ENCODE measurements around the gene C2CD4D. TPM values are rescaled to one million over a fixed set of nuclear protein-coding genes. Genes with fewer than 3 reads are reported as not detected.
"Not testable (repeated sequence)": the region's sequence is repeated elsewhere in the genome, so short reads cannot be mapped to it uniquely, and the experiment has no call there.

C2CD4D gene
- polyA plus RNA-seq, 1 experiment = not detected

DNA sequence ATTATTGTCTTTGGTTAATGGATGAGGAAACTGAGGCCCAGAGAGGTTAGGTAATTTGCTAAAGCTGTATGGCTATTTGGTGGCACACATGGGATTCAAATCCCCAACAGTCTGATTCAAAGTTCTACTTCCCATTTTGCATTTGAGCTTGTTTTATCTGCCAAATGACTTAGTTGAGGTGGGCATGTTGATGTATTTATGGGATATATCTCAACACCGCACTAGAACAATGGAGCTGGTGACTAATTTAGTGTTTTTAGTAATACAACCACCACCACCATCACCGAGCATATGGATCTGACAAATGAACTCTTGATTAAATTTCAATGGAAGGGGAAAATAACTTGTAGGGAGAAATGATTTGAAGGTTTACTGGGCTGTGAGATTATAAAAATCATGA is 42.8 kb upstream of the C2CD4D start:
- Histone ChIP-seq H3K36me3 (ENCODE audit: control insufficient read depth, insufficient read depth, low read length) (no peaks in the 10 kb centered on the region), H3K27me3 (ENCODE audit: control insufficient read depth, insufficient read depth, low read length) (no peaks in the 10 kb centered on the region), H3K4me3 (ENCODE audit: low read depth, low read length) (no peak overlapping the region)
- POLR2A ChIA-PET = no interaction called here
- no peak for DNase-seq (ENCODE audit: low read depth)
- CTCF ChIA-PET = interaction anchor here (0.5 kb wide), 1 partner anchor 1464 kb away, joined by 3 read pairs; no protein-coding TSS in a partner anchor
- TF ChIP-seq, protein P1, sequence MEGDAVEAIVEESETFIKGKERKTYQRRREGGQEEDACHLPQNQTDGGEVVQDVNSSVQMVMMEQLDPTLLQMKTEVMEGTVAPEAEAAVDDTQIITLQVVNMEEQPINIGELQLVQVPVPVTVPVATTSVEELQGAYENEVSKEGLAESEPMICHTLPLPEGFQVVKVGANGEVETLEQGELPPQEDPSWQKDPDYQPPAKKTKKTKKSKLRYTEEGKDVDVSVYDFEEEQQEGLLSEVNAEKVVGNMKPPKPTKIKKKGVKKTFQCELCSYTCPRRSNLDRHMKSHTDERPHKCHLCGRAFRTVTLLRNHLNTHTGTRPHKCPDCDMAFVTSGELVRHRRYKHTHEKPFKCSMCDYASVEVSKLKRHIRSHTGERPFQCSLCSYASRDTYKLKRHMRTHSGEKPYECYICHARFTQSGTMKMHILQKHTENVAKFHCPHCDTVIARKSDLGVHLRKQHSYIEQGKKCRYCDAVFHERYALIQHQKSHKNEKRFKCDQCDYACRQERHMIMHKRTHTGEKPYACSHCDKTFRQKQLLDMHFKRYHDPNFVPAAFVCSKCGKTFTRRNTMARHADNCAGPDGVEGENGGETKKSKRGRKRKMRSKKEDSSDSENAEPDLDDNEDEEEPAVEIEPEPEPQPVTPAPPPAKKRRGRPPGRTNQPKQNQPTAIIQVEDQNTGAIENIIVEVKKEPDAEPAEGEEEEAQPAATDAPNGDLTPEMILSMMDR (IDR thresholded peaks at IDR 0.05; ENCODE audit: insufficient read depth, low read depth, low read length) = no peak

DNA sequence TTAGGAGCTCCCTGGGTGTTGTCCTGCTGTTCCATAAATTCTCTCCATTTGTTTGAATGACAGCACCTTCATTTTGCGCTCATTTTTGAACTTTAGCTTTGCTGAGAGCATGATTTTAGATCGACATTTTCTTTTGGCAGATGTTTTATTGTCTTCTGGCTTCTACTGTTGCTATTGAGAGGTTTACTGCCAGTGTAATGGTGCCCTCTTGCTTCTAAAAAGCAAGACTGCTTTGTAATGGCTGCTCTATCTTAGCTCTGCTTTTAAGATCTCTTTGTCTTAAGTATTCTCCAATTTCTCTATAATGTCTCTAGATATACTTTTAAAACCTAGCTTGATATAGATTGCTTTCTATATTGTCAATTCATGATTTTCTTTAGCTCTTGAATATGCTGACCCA is 41.9 kb upstream of the C2CD4D start:
- ChIA-PET CTCF (interaction anchor here (1.4 kb wide), 1 partner anchor 130 kb away, joined by 3 read pairs; no protein-coding TSS in a partner anchor), POLR2A (no interaction called here)
- H3K36me3 ChIP-seq (ENCODE audit: control insufficient read depth, insufficient read depth, low read length) = no peaks in the 10 kb centered on the region
- DNase-seq (ENCODE audit: low read depth) = no peak
- TF ChIP-seq, protein P1 (IDR thresholded peaks at IDR 0.05; ENCODE audit: insufficient read depth, low read depth, low read length) = no peak
- H3K4me3 ChIP-seq (ENCODE audit: low read depth, low read length) = no peak overlapping the region
- H3K27me3 ChIP-seq (ENCODE audit: control insufficient read depth, insufficient read depth, low read length) = no peaks in the 10 kb centered on the region

DNA sequence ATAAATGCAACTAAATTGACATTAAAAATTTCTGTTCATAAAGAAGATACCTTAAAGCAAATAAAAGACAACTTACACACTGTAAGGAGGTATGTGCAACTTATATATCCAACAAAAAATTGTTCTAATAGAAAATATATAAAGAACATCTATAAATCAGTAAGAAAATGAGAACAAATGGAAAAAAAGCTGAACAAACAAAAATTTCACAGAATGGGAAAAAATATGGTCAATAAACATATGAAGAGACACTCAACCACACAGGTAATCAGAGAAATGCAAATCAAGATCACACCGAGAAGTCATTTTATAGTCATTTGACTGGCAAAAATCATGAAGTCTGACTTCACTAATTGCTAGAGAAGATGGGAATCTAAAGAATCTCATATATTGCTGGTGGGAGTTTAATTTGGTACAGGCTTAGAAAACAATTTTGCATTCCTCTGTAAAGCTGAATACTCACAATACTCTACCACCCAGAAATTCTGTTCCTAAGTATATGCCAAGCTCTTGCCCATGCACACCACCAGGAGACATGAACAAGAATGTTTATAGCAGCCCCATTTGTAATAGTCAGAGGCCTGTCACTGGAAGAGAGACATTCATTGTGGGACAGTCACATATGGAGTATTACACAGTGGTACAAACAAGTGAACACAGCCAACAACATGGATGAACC is 35.9 kb upstream of the C2CD4D start:
- H3K4me3 ChIP-seq (ENCODE audit: low read depth, low read length) = no peak overlapping the region
- peaks cover 1% of the 10 kb centered on the region; the same call in 1 of the 2 replicates for H3K36me3 ChIP-seq (ENCODE audit: control insufficient read depth, insufficient read depth, low read length)
- H3K27me3 ChIP-seq (ENCODE audit: control insufficient read depth, insufficient read depth, low read length) = no peaks in the 10 kb centered on the region
- ChIA-PET CTCF (no interaction called here), POLR2A (no interaction called here)
- DNase-seq (ENCODE audit: low read depth) = no peak
- TF ChIP-seq, protein P1 (IDR thresholded peaks at IDR 0.05; ENCODE audit: insufficient read depth, low read depth, low read length) = no peak

DNA sequence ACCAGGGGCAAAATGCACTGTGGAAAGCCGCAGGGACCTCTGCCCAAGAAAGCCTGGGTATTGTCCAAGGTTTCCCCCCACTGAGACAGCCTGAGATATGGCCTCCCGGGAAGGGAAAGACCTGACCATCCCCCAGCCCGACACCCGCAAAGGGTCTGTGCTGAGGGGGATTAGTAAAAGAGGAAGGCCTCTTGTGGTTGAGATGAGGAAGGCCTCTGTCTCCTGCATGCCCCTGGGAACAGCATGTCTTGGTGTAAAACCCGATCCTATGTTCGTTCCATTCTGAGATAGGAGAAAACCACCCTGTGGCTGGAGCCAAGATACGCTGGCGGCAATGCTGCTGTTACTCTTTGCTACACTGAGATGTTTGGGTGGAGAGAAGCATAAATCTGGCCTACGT is 33.2 kb upstream of the C2CD4D start:
- H3K27me3 ChIP-seq (ENCODE audit: control insufficient read depth, insufficient read depth, low read length); CTCF ChIA-PET; H3K36me3 ChIP-seq (ENCODE audit: control insufficient read depth, insufficient read depth, low read length); H3K4me3 ChIP-seq (ENCODE audit: low read depth, low read length); DNase-seq (ENCODE audit: low read depth); POLR2A ChIA-PET: not testable (repeated sequence)

DNA sequence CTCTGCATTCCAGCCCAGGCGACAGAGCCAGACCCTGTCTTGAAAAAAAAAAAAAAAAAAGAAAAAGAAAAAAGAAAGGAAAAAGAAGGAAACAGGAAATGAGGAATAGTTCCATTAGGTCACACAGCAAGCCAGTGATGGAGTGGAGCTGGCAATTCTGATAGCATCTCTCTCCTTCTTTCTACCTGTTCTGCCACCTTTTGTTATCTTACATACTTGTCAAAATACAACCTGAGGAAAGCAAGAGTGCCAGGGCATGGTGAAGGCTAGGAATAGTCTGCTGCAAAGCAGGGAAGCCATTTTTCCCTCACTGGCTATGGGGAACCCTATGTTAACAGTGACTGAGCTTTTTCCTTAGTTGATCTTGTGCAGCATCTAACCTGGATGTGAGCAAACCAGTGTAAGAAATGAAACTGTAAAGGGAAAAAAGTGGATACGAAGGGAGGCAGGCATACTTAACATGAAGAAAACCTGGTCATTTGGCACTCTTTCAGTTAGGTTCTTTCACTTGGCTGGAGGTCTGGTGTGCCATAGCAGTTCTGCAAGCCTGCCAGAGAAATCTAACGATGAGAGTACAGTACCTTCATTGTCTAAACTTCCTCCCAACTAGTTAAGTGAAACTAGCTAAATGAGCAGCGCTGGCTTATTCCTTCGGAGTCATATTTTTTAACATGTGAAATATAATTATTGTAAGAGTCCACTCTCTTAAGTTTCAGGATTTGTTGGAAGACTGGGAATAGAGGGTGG is 31.8 kb upstream of the C2CD4D start:
- Histone ChIP-seq H3K27me3 (ENCODE audit: control insufficient read depth, insufficient read depth, low read length) (no peaks in the 10 kb centered on the region), H3K4me3 (ENCODE audit: low read depth, low read length) (no peak overlapping the region), H3K36me3 (ENCODE audit: control insufficient read depth, insufficient read depth, low read length) (peaks cover 1% of the 10 kb centered on the region; the same call in 1 of the 2 replicates)
- ChIA-PET CTCF (interaction anchor here (1.3 kb wide), 1 partner anchor 13 kb away, joined by 3 read pairs; no protein-coding TSS in a partner anchor), POLR2A (no interaction called here)
- TF ChIP-seq, protein P1 (IDR thresholded peaks at IDR 0.05; ENCODE audit: insufficient read depth, low read depth, low read length) = no peak
- no peak for DNase-seq (ENCODE audit: low read depth)
